NB4 (cell line): Measurements from ENCODE around the gene RGS17.

Source experiments
- CTCF ChIP-seq: IDR thresholded peaks from one replicate; pipeline ENCODE4 v1.5.1; 2012; ENCODE audit warnings: low read depth, low read length
- MYC ChIP-seq: IDR thresholded peaks from 2 replicates; pipeline ENCODE4 v1.6.1; 2011; ENCODE audit warnings: low read depth, low read length
- POLR2A ChIP-seq: IDR thresholded peaks from 2 replicates; pipeline ENCODE4 v1.6.1; 2011; ENCODE audit warnings: mild to moderate bottlenecking; ENCODE audit not compliant: insufficient read length; ENCODE audit errors: extremely low read depth

- no peak for TF ChIP-seq CTCF
- TF ChIP-seq POLR2A = no peak
- TF ChIP-seq MYC = no peak
Observed at GRCh38 chr6:153143200-153143599, 12.1 kb upstream of the RGS17 start.
